ENCODE results near the gene CEACAM1.
"Not testable (repeated sequence)": the region's sequence is repeated elsewhere in the genome, so short reads cannot be mapped to it uniquely, and the experiment has no call there.

Gene CEACAM1

GRCh38 chr19:42548552-42548951 is 20.3 kb upstream of the CEACAM1 start:
- no peak for DNase-seq (ENCODE audit: low read depth, low spot score)

GRCh38 chr19:42547929-42548328 is 19.6 kb upstream of the CEACAM1 start:
- DNase-seq (ENCODE audit: low read depth, low spot score) = no peak

- DNase-seq (ENCODE audit: low read depth, low spot score) = no peak
Measured at GRCh38 chr19:42546831-42547500, 18.7 kb upstream of the CEACAM1 start.

- no peak for DNase-seq (ENCODE audit: low read depth, low spot score)
Measured at GRCh38 chr19:42544146-42544545, 15.9 kb upstream of the CEACAM1 start.

- DNase-seq (ENCODE audit: low read depth, low spot score) = no peak
Measured at GRCh38 chr19:42542791-42543190, 14.5 kb upstream of the CEACAM1 start.

GRCh38 chr19:42540071-42540553 is 11.8 kb upstream of the CEACAM1 start:
- peak; percentile 32 for DNase-seq (ENCODE audit: low read depth, low spot score)

- no peak for DNase-seq (ENCODE audit: low read depth, low spot score)
Measured at GRCh38 chr19:42538841-42539709, 10.8 kb upstream of the CEACAM1 start.

- DNase-seq (ENCODE audit: low read depth, low spot score) = not testable (repeated sequence)
Measured at GRCh38 chr19:42535276-42535675, 7.0 kb upstream of the CEACAM1 start.

GRCh38 chr19:42534391-42534790 is 6.1 kb upstream of the CEACAM1 start:
- no peak for DNase-seq (ENCODE audit: low read depth, low spot score)

GRCh38 chr19:42532891-42533290 is 4.6 kb upstream of the CEACAM1 start:
- DNase-seq (ENCODE audit: low read depth, low spot score) = no peak

- no peak for DNase-seq (ENCODE audit: low read depth, low spot score)
Measured at GRCh38 chr19:42531313-42531712, 3.0 kb upstream of the CEACAM1 start.

GRCh38 chr19:42529248-42529764 is 1.0 kb upstream of the CEACAM1 start:
- peak; percentile 76 for DNase-seq (ENCODE audit: low read depth, low spot score)

- no peak for DNase-seq (ENCODE audit: low read depth, low spot score)
Measured at GRCh38 chr19:42524943-42525342, 3.3 kb downstream of the CEACAM1 start.

GRCh38 chr19:42524250-42524649 is 4.0 kb downstream of the CEACAM1 start:
- no peak for DNase-seq (ENCODE audit: low read depth, low spot score)

- DNase-seq (ENCODE audit: low read depth, low spot score) = not testable (repeated sequence)
Measured at GRCh38 chr19:42522262-42522661, 6.0 kb downstream of the CEACAM1 start.

GRCh38 chr19:42521346-42522030 is 6.8 kb downstream of the CEACAM1 start:
- DNase-seq (ENCODE audit: low read depth, low spot score) = no peak

- no peak for DNase-seq (ENCODE audit: low read depth, low spot score)
Measured at GRCh38 chr19:42519108-42519507, 9.2 kb downstream of the CEACAM1 start.

- no peak for DNase-seq (ENCODE audit: low read depth, low spot score)
Measured at GRCh38 chr19:42516771-42517170, 11.5 kb downstream of the CEACAM1 start.

GRCh38 chr19:42515241-42515832 is 12.9 kb downstream of the CEACAM1 start:
- no peak for DNase-seq (ENCODE audit: low read depth, low spot score)

- no peak for DNase-seq (ENCODE audit: low read depth, low spot score)
Measured at GRCh38 chr19:42514449-42514848, 13.8 kb downstream of the CEACAM1 start.

GRCh38 chr19:42512743-42513304 is 15.5 kb downstream of the CEACAM1 start:
- peak; percentile 22 for DNase-seq (ENCODE audit: low read depth, low spot score)

All from astrocyte of the hippocampus (primary cell).